ENCODE measurements around the gene ATP5PD. TPM values are rescaled to one million over a fixed set of nuclear protein-coding genes. Genes with fewer than 3 reads are reported as not detected.

ATP5PD gene
- 344 TPM in 2 replicates for total RNA-seq (2021)
- long read RNA-seq, transcript ATP5PD-201 (6 exons, 603 nt) = major isoform, 33 of 47 reads
- long read RNA-seq, partial matches to known transcripts = 6 of 47 reads
- long read RNA-seq, other reads (novel, unspliced or antisense) = 8 of 47 reads

DNA sequence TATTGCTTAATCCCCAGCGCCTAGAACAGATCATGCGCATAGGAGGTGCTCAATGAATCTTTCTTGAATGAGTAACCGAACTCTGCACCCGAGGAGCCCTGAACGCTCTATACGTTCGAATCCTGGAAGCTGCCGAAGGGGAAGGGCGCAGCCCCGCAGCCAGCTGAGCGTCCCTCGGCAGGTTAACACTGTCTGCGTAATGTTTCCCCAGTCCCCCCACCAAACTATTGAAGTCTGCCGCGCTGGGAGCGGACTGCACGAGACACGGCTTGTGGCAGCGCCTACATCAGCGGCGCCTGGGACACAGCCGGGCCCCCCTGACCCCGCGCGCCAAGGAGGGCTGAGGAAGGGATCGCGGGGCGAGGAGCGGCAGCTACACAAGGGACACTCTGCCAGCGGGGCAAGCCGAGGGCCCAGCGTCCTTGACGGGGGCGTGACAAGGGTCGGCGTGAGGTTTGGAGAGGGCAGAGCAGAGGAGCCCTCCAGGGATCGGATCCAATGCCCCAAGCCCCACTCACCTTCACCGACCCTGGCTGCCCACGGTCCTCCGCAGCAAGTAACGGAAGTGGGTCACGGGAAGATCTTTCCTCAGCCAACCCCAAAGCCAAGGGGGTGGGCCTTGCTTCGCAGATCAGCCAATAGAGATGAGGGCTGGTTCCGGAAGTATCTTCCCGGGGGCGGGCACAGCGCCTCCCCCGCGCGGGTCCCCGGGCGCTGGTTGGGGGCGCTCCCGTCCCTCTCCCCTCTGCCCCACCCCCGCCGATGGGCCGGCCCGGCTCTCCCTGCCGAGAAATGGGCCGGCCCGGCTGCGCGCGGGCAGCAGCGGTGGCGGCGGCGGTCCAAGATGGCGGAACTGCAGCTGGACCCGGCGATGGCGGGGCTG is at the start of gene ATP5PD, which contains the start of gene KCTD2:
Gene ATP5PD (minus strand): TSS at position 563 of the 883 bp plus-strand sequence. CDS start 4,319 bp downstream, outside the sequence.
Gene KCTD2 (plus strand): TSS at position 819 of the 883 bp plus-strand sequence. CDS start 26 bp downstream, at position 845.
- Mint-ChIP-seq H3K4me1 (peaks cover 45 to 51% of the 10 kb centered on the region in 2 experiments), H3K4me3 (peak within 1 kb of the TSS; percentile 98 to 100), H3K9me3 (peaks cover 0 to 2% of the 10 kb centered on the region in 2 experiments; a peak in 1 of 5 replicates), H3K27me3 (ENCODE audit: low read depth) (no peaks in the 10 kb centered on the region), H3K27ac (peak within 1 kb of the TSS; percentile 85 to 96 (median 95)), H3K36me3 (ENCODE audit: insufficient read depth in 1 of 3, low read depth in 3 of 3) (peaks cover 16 to 42% (median 27%) of the 10 kb centered on the region in 3 experiments; a peak in 6 of 7 replicates)
- no peak within 1 kb of the TSS for H2AK5ac ChIP-seq (ENCODE audit: insufficient read length, low read length)
- H3T11ph ChIP-seq (ENCODE audit: low read length) = no peak within 1 kb of the TSS
- peaks cover 6% of the 10 kb centered on the region for H3K23me2 ChIP-seq (ENCODE audit: insufficient read length, low read depth, low read length, poor library complexity, severe bottlenecking)
- H4K20me1 ChIP-seq (ENCODE audit: control insufficient read depth, insufficient read depth, insufficient read length) = no peaks in the 10 kb centered on the region
- TF ChIP-seq CTCF (conservative IDR thresholded peaks at IDR 0.05) = no peak
- H3K4me1 ChIP-seq (ENCODE audit: insufficient read depth, low read length) = peaks cover 7% of the 10 kb centered on the region; the same call in 1 of the 2 replicates
- H3K9ac ChIP-seq (ENCODE audit: extremely low read depth, insufficient read length, low read length) = peak within 1 kb of the TSS; percentile 76
- no peak within 1 kb of the TSS for H3K27ac ChIP-seq (ENCODE audit: insufficient read length, low read depth, low read length)
- H3K56ac ChIP-seq (ENCODE audit: insufficient read length, low read depth, low read length) = no peak within 1 kb of the TSS
- H3K27me3 ChIP-seq (ENCODE audit: insufficient read depth, low read length) = no peaks in the 10 kb centered on the region
- no peak within 1 kb of the TSS for H4K5ac ChIP-seq (ENCODE audit: insufficient read length, low read depth, low read length)
- H3K79me1 ChIP-seq (ENCODE audit: insufficient read depth, low read depth, low read length, poor library complexity, severe bottlenecking) = peaks cover 5% of the 10 kb centered on the region
- no peak within 1 kb of the TSS for H2AFZ ChIP-seq (ENCODE audit: low read length)
- H3K23ac ChIP-seq (ENCODE audit: insufficient read length, low read depth, low read length) = no peak within 1 kb of the TSS
- H2BK5ac ChIP-seq (ENCODE audit: insufficient read length, low read length) = peak within 1 kb of the TSS; percentile 3
- H3K14ac ChIP-seq (ENCODE audit: insufficient read depth, low read length) = peak within 1 kb of the TSS; percentile 72
- H2BK15ac ChIP-seq (ENCODE audit: low read depth, low read length) = no peak within 1 kb of the TSS
- H3K9me3 ChIP-seq (ENCODE audit: control insufficient read depth, low read depth, low read length) = no peaks in the 10 kb centered on the region
- H3K4ac ChIP-seq (ENCODE audit: low read depth, low read length) = no peak within 1 kb of the TSS
- peaks cover 13% of the 10 kb centered on the region; the same call in 1 of the 2 replicates for H3K79me2 ChIP-seq (ENCODE audit: insufficient read depth, low read length)
- peak within 1 kb of the TSS; percentile 59 for H3K18ac ChIP-seq (ENCODE audit: insufficient read length, low read depth, low read length)
- H4K8ac ChIP-seq (replicated peaks; ENCODE audit: insufficient read length, low read depth, low read length) = no peak within 1 kb of the TSS
- peak within 1 kb of the TSS; percentile 96 for H3K4me2 ChIP-seq (ENCODE audit: insufficient read depth, insufficient read length, low read length)
- H2BK120ac ChIP-seq (ENCODE audit: low read depth, low read length, poor library complexity, severe bottlenecking) = no peak within 1 kb of the TSS
- no peak within 1 kb of the TSS for H2BK20ac ChIP-seq (ENCODE audit: low read depth, low read length, poor library complexity, severe bottlenecking)
- no CpG with 5 or more reads among the region's 72 CpGs for WGBS (ENCODE audit: extremely low coverage, insufficient read length, low lambda C conversion rate)
- H2BK12ac ChIP-seq (ENCODE audit: insufficient read length, low read depth, low read length) = no peak within 1 kb of the TSS
- peak; percentile 99 for DNase-seq
- H4K91ac ChIP-seq (ENCODE audit: insufficient read length, low read depth, low read length) = no peak within 1 kb of the TSS
